Measurements from ENCODE around the gene TMEM42.

GRCh38 chr3:44902628-44903027 is 40.9 kb downstream of the TMEM42 start:
- TF ChIP-seq JUNB (IDR thresholded peaks at IDR 0.05) (no peak), PAX8 (IDR thresholded peaks at IDR 0.05) (no peak), EP300 (IDR thresholded peaks at IDR 0.05; ENCODE audit: borderline replicate concordance in 1 of 2, control insufficient read depth in 1 of 2, low read depth in 2 of 2, low read length in 2 of 2) (no peak), ZBTB33 (IDR thresholded peaks at IDR 0.05) (no peak), SUPT20H (IDR thresholded peaks at IDR 0.05; ENCODE audit: borderline replicate concordance, control insufficient read depth, low read depth, low read length) (no peak), EZH2 (IDR thresholded peaks at IDR 0.05; ENCODE audit: borderline replicate concordance, control insufficient read depth, low read depth, low read length) (no peak), NFIC (IDR thresholded peaks at IDR 0.05; ENCODE audit: low read depth, low read length) (no peak), CTCF (IDR thresholded peaks at IDR 0.05 in 2 of 3, conservative IDR thresholded peaks at IDR 0.05 in 1 of 3; ENCODE audit: control insufficient read depth in 2 of 3, extremely low read depth in 1 of 3, insufficient read depth in 1 of 3, low read depth in 3 of 3, low read length in 3 of 3) (no peak)

All from GM12878 (cell line).